Mesenchymal stem cell (in vitro differentiated cells and primary cell): ENCODE data around the gene CFL1.

Source experiments
- DNase-seq: peaks from one replicate; pipeline ENCODE4 v3.0.0-alpha.2; 2013
- H2AFZ ChIP-seq: one replicate; pipeline ENCODE4 v1.6.1; 2013; ENCODE audit warnings: low read depth, mild to moderate bottlenecking, control low read depth, inconsistent platforms, low read length, moderate library complexity
- H2AK5ac ChIP-seq: 2 replicates; pipeline ENCODE4 v1.6.1; 2013; ENCODE audit warnings: low read length, moderate library complexity, mild to moderate bottlenecking, inconsistent platforms; ENCODE audit not compliant: severe bottlenecking
- H2BK120ac ChIP-seq: one replicate; pipeline ENCODE4 v1.6.1; 2013; ENCODE audit warnings: low read depth, mild to moderate bottlenecking, inconsistent platforms, low read length, moderate library complexity
- H2BK12ac ChIP-seq, 2 experiments: one replicate each; pipeline ENCODE4 v1.6.1; 2013; ENCODE audit warnings: inconsistent platforms in 2 of 2, low read length in 2 of 2, mild to moderate bottlenecking in 2 of 2, moderate library complexity in 2 of 2, control low read depth in 1 of 2
- H2BK15ac ChIP-seq: one replicate; pipeline ENCODE4 v1.6.1; 2013; ENCODE audit warnings: mild to moderate bottlenecking, low read depth, inconsistent platforms; ENCODE audit not compliant: poor library complexity, severe bottlenecking
- H2BK5ac ChIP-seq: 2 replicates; pipeline ENCODE4 v1.6.1; 2013; ENCODE audit warnings: low read depth, mild to moderate bottlenecking, low read length, control low read depth, inconsistent platforms; ENCODE audit not compliant: poor library complexity, severe bottlenecking
- H3K14ac ChIP-seq, 2 experiments: one replicate each; pipeline ENCODE4 v1.6.1; 2013; ENCODE audit warnings: inconsistent platforms in 2 of 2, low read length in 2 of 2, control low read depth in 1 of 2, mild to moderate bottlenecking in 1 of 2, moderate library complexity in 1 of 2
- H3K18ac ChIP-seq, 2 experiments: one replicate each; pipeline ENCODE4 v1.6.1; 2013; ENCODE audit warnings: inconsistent platforms in 2 of 2, low read length in 2 of 2, control low read depth in 1 of 2, low read depth in 1 of 2, mild to moderate bottlenecking in 1 of 2
- H3K23ac ChIP-seq, 2 experiments: one replicate each; pipeline ENCODE4 v1.6.1; 2013; ENCODE audit warnings: inconsistent platforms in 2 of 2, low read length in 2 of 2, mild to moderate bottlenecking in 2 of 2, moderate library complexity in 2 of 2, control low read depth in 1 of 2
- H3K27ac ChIP-seq: 2 replicates; pipeline ENCODE4 v1.5.1; 2013; ENCODE audit warnings: mild to moderate bottlenecking, moderate library complexity, low read length, control low read depth, inconsistent platforms; ENCODE audit not compliant: poor library complexity, severe bottlenecking
- H3K27me3 ChIP-seq, 2 experiments: 2 replicates each; pipeline versions ENCODE4 v1.6.1 to v1.7.0; 2013; ENCODE audit warnings: low read length in 2 of 2, mild to moderate bottlenecking in 2 of 2, moderate library complexity in 2 of 2, control low read depth in 1 of 2, inconsistent platforms in 1 of 2; ENCODE audit not compliant: control insufficient read depth in 1 of 2, insufficient read depth in 1 of 2
- H3K36me3 ChIP-seq, 2 experiments: 2 replicates each; pipeline versions ENCODE4 v1.6.1 to v1.7.0; 2013; ENCODE audit warnings: low read length in 2 of 2, control low read depth in 1 of 2, inconsistent platforms in 1 of 2, low read depth in 1 of 2, mild to moderate bottlenecking in 1 of 2; ENCODE audit not compliant: insufficient read depth in 2 of 2, control insufficient read depth in 1 of 2
- H3K4ac ChIP-seq, 2 experiments: one replicate each; pipeline ENCODE4 v1.6.1; 2013; ENCODE audit warnings: inconsistent platforms in 2 of 2, low read length in 2 of 2, mild to moderate bottlenecking in 2 of 2, moderate library complexity in 2 of 2, control low read depth in 1 of 2, low read depth in 1 of 2
- H3K4me1 ChIP-seq: 2 replicates; pipeline ENCODE4 v1.6.1; 2013; ENCODE audit warnings: low read depth, low read length, control low read depth; ENCODE audit not compliant: control insufficient read depth, insufficient read depth
- H3K4me2 ChIP-seq: 2 replicates; pipeline ENCODE4 v1.6.1; 2013; ENCODE audit warnings: low read length, mild to moderate bottlenecking, inconsistent platforms; ENCODE audit not compliant: poor library complexity, severe bottlenecking
- H3K4me3 ChIP-seq, 2 experiments: 2 replicates each; pipeline versions ENCODE4 v1.5.1 to v1.7.0; 2013; ENCODE audit warnings: low read length in 2 of 2, mild to moderate bottlenecking in 2 of 2, control low read depth in 1 of 2, low read depth in 1 of 2; ENCODE audit not compliant: insufficient read depth in 1 of 2
- H3K79me1 ChIP-seq: replicated peaks from 2 replicates; pipeline ENCODE4 v1.6.1; 2013; ENCODE audit warnings: mild to moderate bottlenecking, control low read depth, low read length, inconsistent platforms; ENCODE audit not compliant: poor library complexity, severe bottlenecking
- H3K9ac ChIP-seq: 2 replicates; pipeline ENCODE4 v1.7.0; 2013; ENCODE audit warnings: mild to moderate bottlenecking, low read length, moderate library complexity
- H3K9me3 ChIP-seq: 2 replicates; pipeline ENCODE4 v1.7.0; 2013; ENCODE audit warnings: mild to moderate bottlenecking, low read length; ENCODE audit not compliant: control insufficient read depth
- H4K8ac ChIP-seq: one replicate; pipeline ENCODE4 v1.6.1; 2013; ENCODE audit warnings: inconsistent platforms, mild to moderate bottlenecking, low read length, moderate library complexity
- H4K91ac ChIP-seq: one replicate; pipeline ENCODE4 v1.6.1; 2013; ENCODE audit warnings: mild to moderate bottlenecking, low read length, inconsistent platforms
- WGBS: methylation state at CpG from one replicate; pipeline ENCODE4 v1.1.7; 2013; ENCODE audit warnings: mixed read lengths; 5-methylcytosine and 5-hydroxymethylcytosine counted together

CFL1 gene

GRCh38 chr11:65898656-65899355 is 40.8 kb upstream of the CFL1 start:
- no peaks in the 10 kb centered on the region for H3K27me3 ChIP-seq
- H3K18ac ChIP-seq: peak overlapping the region; percentile 78 to 95
- H3K14ac ChIP-seq: peak overlapping the region in 1 of 2 experiments; percentile 1
- H3K23ac ChIP-seq: no peak overlapping the region
- H3K4me2 ChIP-seq: peak overlapping the region; percentile 92
- no peak for DNase-seq
- 8% methylated on average over 23 of the region's 28 CpGs for WGBS
- H3K4me1 ChIP-seq: peaks cover 44% of the 10 kb centered on the region
- peaks cover 2% of the 10 kb centered on the region for H3K79me1 ChIP-seq
- H4K91ac ChIP-seq: peak overlapping the region; percentile 83
- peaks cover 29 to 38% of the 10 kb centered on the region in 2 experiments for H3K36me3 ChIP-seq
- peak overlapping the region; percentile 11 for H2AK5ac ChIP-seq
- peak overlapping the region; percentile 90 for H3K27ac ChIP-seq
- no peaks in the 10 kb centered on the region for H3K9me3 ChIP-seq
- H2BK120ac ChIP-seq: peak overlapping the region; percentile 64
- H2AFZ ChIP-seq: no peak overlapping the region
- peak overlapping the region; percentile 100 for H3K9ac ChIP-seq
- peak overlapping the region; percentile 95 for H2BK5ac ChIP-seq
- H3K4ac ChIP-seq: peak overlapping the region; percentile 80
- H2BK12ac ChIP-seq: peak overlapping the region; percentile 28 to 80
- H2BK15ac ChIP-seq: peak overlapping the region; percentile 70
- peak overlapping the region; percentile 80 to 98 for H3K4me3 ChIP-seq
- peak overlapping the region; percentile 92 for H4K8ac ChIP-seq

DNA sequence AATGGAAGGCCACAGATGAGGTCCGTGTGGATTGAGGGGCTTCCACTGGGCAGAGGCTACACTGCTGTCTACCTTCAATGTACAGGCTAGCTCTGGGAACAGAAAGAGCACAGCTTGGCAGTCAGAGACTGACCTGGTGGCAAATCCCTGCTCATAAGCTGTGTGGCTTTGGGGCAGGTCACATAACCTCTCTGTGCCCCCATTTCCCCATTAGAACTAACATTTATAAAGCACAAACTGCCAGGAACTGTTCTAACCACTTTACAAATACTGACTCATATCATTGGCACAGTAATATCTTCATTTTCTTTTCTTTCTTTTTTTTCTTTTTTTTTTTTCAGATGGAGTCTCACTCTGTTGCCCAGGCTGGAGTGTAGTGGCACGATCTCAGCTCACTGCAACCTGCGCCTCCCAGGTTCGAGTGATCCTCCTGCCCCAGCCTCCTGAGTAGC is 39.1 kb upstream of the CFL1 start:
- Histone ChIP-seq H4K91ac (no peak overlapping the region), H2BK120ac (no peak overlapping the region), H3K9ac (peak overlapping the region; percentile 100), H4K8ac (peak overlapping the region; percentile 45), H3K27ac (peak overlapping the region; percentile 11), H3K4me1 (peaks cover 41% of the 10 kb centered on the region), H2AK5ac (peak overlapping the region; percentile 43), H3K36me3 (peaks cover 42 to 54% of the 10 kb centered on the region in 2 experiments), H2AFZ (no peak overlapping the region), H2BK12ac (peak overlapping the region in 1 of 2 experiments; percentile 20), H3K27me3 (no peaks in the 10 kb centered on the region), H3K23ac (peak overlapping the region in 1 of 2 experiments; percentile 95), H3K4me2 (peak overlapping the region; percentile 46), H3K18ac (no peak overlapping the region), H3K14ac (no peak overlapping the region), H3K9me3 (no peaks in the 10 kb centered on the region), H3K4ac (no peak overlapping the region), H2BK15ac (no peak overlapping the region), H3K4me3 (peak overlapping the region in 1 of 2 experiments; percentile 98), H3K79me1 (peaks cover 2% of the 10 kb centered on the region), H2BK5ac (no peak overlapping the region)
- no peak for DNase-seq
- 86% methylated on average over 4 of the region's 4 CpGs for WGBS

DNA sequence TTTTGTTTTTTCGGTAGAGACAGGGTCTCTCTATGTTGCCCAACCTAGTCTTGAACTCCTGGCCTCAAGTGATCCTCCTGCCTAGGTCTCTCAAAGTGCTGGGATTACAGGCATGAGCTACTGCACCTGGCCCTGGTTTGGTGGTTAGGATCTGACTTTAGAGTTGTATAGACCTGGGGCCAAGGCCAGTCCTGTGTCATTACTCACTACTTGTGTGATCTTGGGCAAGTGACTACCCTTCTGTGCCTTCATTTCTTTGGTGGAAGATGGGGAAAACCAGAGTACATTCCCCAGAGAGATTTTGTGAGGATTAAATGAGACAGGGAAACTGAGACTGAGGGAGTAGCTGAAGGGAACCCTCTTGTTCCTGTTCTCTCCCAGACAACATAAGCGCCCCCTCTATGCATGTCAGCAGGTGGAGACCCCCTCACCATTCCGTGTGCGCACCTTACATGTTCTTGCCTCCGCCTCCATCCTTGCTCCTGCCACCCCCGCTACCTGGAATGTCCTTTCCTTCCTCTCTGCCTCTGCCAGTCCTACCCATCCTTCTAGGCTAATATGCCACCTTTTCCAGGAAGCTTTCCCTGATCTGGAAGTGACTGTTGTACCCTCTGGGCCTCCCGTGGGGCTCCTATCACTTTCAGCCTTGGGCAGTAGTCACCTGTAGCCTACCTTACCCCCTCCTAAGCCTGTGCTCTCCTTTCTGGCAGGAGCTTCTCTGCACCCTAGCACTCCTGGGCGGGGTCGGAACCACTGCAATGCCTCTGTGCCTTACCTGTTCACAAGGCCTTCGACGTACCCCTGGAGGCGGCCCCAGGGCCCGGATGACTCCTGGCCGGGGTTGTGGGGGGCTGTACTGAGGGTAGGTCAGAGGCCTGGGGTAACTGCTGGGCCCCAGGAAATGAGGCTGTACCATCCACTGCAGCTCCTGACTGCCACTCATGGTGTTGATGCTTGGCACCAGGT is 38.3 kb upstream of the CFL1 start:
- Histone ChIP-seq H3K4me1 (peaks cover 43% of the 10 kb centered on the region), H3K4ac (peak overlapping the region in 1 of 2 experiments; percentile 26), H3K14ac (peak overlapping the region in 1 of 2 experiments; percentile 64), H3K18ac (peak overlapping the region in 1 of 2 experiments; percentile 29), H3K79me1 (peaks cover under 1% of the 10 kb centered on the region), H3K9me3 (no peaks in the 10 kb centered on the region), H3K4me2 (peak overlapping the region; percentile 18), H2BK5ac (no peak overlapping the region), H3K27ac (peak overlapping the region; percentile 11), H4K8ac (no peak overlapping the region), H3K4me3 (peak overlapping the region in 1 of 2 experiments; percentile 98), H2BK120ac (no peak overlapping the region), H2AFZ (no peak overlapping the region), H3K9ac (peak overlapping the region; percentile 100), H2BK15ac (no peak overlapping the region), H2AK5ac (peak overlapping the region; percentile 43), H3K27me3 (no peaks in the 10 kb centered on the region), H3K36me3 (peaks cover 48 to 57% of the 10 kb centered on the region in 2 experiments), H4K91ac (no peak overlapping the region), H2BK12ac (peak overlapping the region in 1 of 2 experiments; percentile 20), H3K23ac (peak overlapping the region in 1 of 2 experiments; percentile 95)
- no peak for DNase-seq
- 93% methylated on average over 14 of the region's 14 CpGs for WGBS
